H1 (cell line): ENCODE results near the gene OXCT2. TPM values are rescaled to one million over a fixed set of nuclear protein-coding genes. Genes with fewer than 3 reads are reported as not detected.
A peak's percentile ranks its signal among the peaks of the same experiment; 100 is the strongest.

Source experiments
- CTCF ChIA-PET: fragments of 300-600 bp; sonication (Branson Sonifier 250); formaldehyde crosslinking; loops from one replicate; lab custom pipeline; 2021; ENCODE audit not compliant: partially characterized antibody; lab: Charles Lee
- POLR2A ChIA-PET: fragments of 300-600 bp; sonication (Branson Sonifier 250); formaldehyde crosslinking; loops from one replicate; lab custom pipeline; 2021; ENCODE audit warnings: inconsistent platforms; ENCODE audit not compliant: partially characterized antibody; lab: Charles Lee
- DNase-seq, 2 experiments: peaks; one replicate each; pipeline versions ENCODE4 v3.0.0 to v3.0.0-alpha.2; 2010 to 2022; ENCODE audit warnings: low spot score in 2 of 2, low read depth in 1 of 2, mixed read lengths in 1 of 2
- FAIRE-seq: peaks from 2 replicates; lab custom pipeline; 2011; peaks lifted over from hg19 to GRCh38; lab: Jason Lieb, UNC
- H2AFZ ChIP-seq: 2 replicates; pipeline ENCODE4 v1.8.1; 2012; ENCODE audit warnings: low read length, inconsistent platforms
- H2AK5ac ChIP-seq: 2 replicates; pipeline ENCODE4 v1.6.1; 2013; ENCODE audit warnings: low read depth, low read length
- H2BK120ac ChIP-seq: replicated peaks from 2 replicates; pipeline ENCODE3; 2013; ENCODE audit warnings: low read depth, low read length, inconsistent platforms
- H2BK12ac ChIP-seq: 2 replicates; pipeline ENCODE4 v1.6.1; 2013; ENCODE audit warnings: low read depth, low read length
- H2BK15ac ChIP-seq: 2 replicates; pipeline ENCODE4 v1.6.1; 2013; ENCODE audit warnings: low read length
- H2BK20ac ChIP-seq: 2 replicates; pipeline ENCODE4 v1.6.1; 2013; ENCODE audit warnings: low read length
- H2BK5ac ChIP-seq: 2 replicates; pipeline ENCODE4 v1.6.1; 2013; ENCODE audit warnings: low read depth, low read length
- H3K14ac ChIP-seq: 2 replicates; pipeline ENCODE4 v1.6.1; 2013; ENCODE audit warnings: inconsistent platforms; ENCODE audit not compliant: insufficient read length
- H3K18ac ChIP-seq: 2 replicates; pipeline ENCODE4 v1.6.1; 2013; ENCODE audit warnings: low read length; ENCODE audit errors: extremely low read depth
- H3K23ac ChIP-seq: 2 replicates; pipeline ENCODE4 v1.6.1; 2013; ENCODE audit warnings: inconsistent platforms; ENCODE audit not compliant: insufficient read length
- H3K23me2 ChIP-seq: 2 replicates; pipeline ENCODE4 v1.6.1; 2013; ENCODE audit warnings: low read depth, low read length
- H3K27ac ChIP-seq: 2 replicates; pipeline ENCODE4 v1.6.1; 2011; ENCODE audit warnings: low read depth, low read length, inconsistent platforms
- H3K27me3 ChIP-seq, 4 experiments: replicated peaks in 1 of 4; 1 replicate in 1 of 4; 2 replicates in 3 of 4; pipeline versions ENCODE4 v1.6.1 to v1.8.1; 2011 to 2013; ENCODE audit warnings: low read length in 3 of 4, mild to moderate bottlenecking in 3 of 4, inconsistent platforms in 2 of 4, mixed read lengths in 2 of 4, moderate library complexity in 1 of 4; ENCODE audit not compliant: control insufficient read depth in 3 of 4, insufficient read depth in 3 of 4; ENCODE audit errors: extremely low read depth in 1 of 4
- H3K36me3 ChIP-seq, 4 experiments: 2 replicates each; pipeline versions ENCODE4 v1.6.1 to v1.8.1; 2011 to 2013; ENCODE audit warnings: mild to moderate bottlenecking in 4 of 4, low read length in 3 of 4, moderate library complexity in 2 of 4, control low read depth in 1 of 4, inconsistent platforms in 1 of 4; ENCODE audit not compliant: insufficient read depth in 4 of 4, control insufficient read depth in 2 of 4
- H3K4ac ChIP-seq: replicated peaks from 2 replicates; pipeline ENCODE3; 2013; ENCODE audit warnings: low read length, low read depth, mixed read lengths, inconsistent platforms; ENCODE audit not compliant: insufficient read length
- H3K4me1 ChIP-seq, 4 experiments: replicated peaks in 1 of 4; 1 replicate in 1 of 4; 2 replicates in 3 of 4; pipeline versions ENCODE4 v1.6.1 to v1.8.1; 2011 to 2013; ENCODE audit warnings: low read length in 3 of 4, inconsistent platforms in 2 of 4, mixed read lengths in 1 of 4; ENCODE audit not compliant: insufficient read depth in 4 of 4, control insufficient read depth in 3 of 4
- H3K4me2 ChIP-seq, 2 experiments: 2 replicates each; pipeline versions ENCODE4 v1.6.1 to v1.8.1; 2011 to 2013; ENCODE audit warnings: low read depth in 2 of 2, low read length in 2 of 2, control low read depth in 1 of 2, inconsistent platforms in 1 of 2, mild to moderate bottlenecking in 1 of 2; ENCODE audit not compliant: insufficient read depth in 1 of 2
- H3K4me3 ChIP-seq, 4 experiments: fragments of 200-600, 300-600 bp in 1 of 4; sonication (generic), shearing (Covaris generic), sonication (Bioruptor Twin) in 1 of 4; 2 replicates each; pipeline versions ENCODE4 v1.5.1 to v1.8.1; 2011 to 2016; ENCODE audit warnings: low read length in 4 of 4, low read depth in 3 of 4, control low read depth in 2 of 4, inconsistent platforms in 2 of 4, mild to moderate bottlenecking in 2 of 4, mixed read lengths in 1 of 4, moderate library complexity in 1 of 4; ENCODE audit not compliant: insufficient read depth in 2 of 4; ENCODE audit errors: extremely low read depth in 1 of 4
- H3K56ac ChIP-seq: replicated peaks from 2 replicates; pipeline ENCODE3; 2013; ENCODE audit warnings: low read depth, mild to moderate bottlenecking, mixed read lengths, low read length, inconsistent platforms; ENCODE audit not compliant: insufficient read length
- H3K79me1 ChIP-seq: 2 replicates; pipeline ENCODE4 v1.6.1; 2013; ENCODE audit warnings: low read depth, low read length, control low read depth
- H3K79me2 ChIP-seq, 2 experiments: 2 replicates each; pipeline versions ENCODE4 v1.6.1 to v1.8.1; 2012 to 2013; ENCODE audit warnings: low read length in 2 of 2, mild to moderate bottlenecking in 2 of 2, inconsistent platforms in 1 of 2; ENCODE audit not compliant: insufficient read depth in 2 of 2, control insufficient read depth in 1 of 2
- H3K9ac ChIP-seq, 4 experiments: replicated peaks in 1 of 4; 1 replicate in 1 of 4; 2 replicates in 3 of 4; pipeline versions ENCODE4 v1.6.1 to v1.8.1; 2011 to 2013; ENCODE audit warnings: low read depth in 3 of 4, low read length in 3 of 4, control low read depth in 2 of 4, mild to moderate bottlenecking in 2 of 4, moderate library complexity in 2 of 4, inconsistent platforms in 1 of 4; ENCODE audit errors: extremely low read depth in 1 of 4
- H3K9me3 ChIP-seq, 2 experiments: 2 replicates each; pipeline versions ENCODE4 v1.6.1 to v1.8.1; 2012 to 2013; ENCODE audit warnings: mild to moderate bottlenecking in 2 of 2, moderate library complexity in 2 of 2, control low read depth in 1 of 2, inconsistent platforms in 1 of 2, low read depth in 1 of 2, low read length in 1 of 2, mixed read lengths in 1 of 2; ENCODE audit not compliant: insufficient read depth in 2 of 2
- H4K20me1 ChIP-seq, 2 experiments: replicated peaks in 1 of 2; 2 replicates each; pipeline versions ENCODE3 to v1.8.1; 2011 to 2013; ENCODE audit warnings: inconsistent platforms in 2 of 2, low read length in 2 of 2, mild to moderate bottlenecking in 1 of 2; ENCODE audit not compliant: insufficient read depth in 2 of 2, control insufficient read depth in 1 of 2
- H4K5ac ChIP-seq: 2 replicates; pipeline ENCODE4 v1.6.1; 2013; ENCODE audit warnings: low read length, low read depth, mixed read lengths, inconsistent platforms; ENCODE audit not compliant: insufficient read length
- H4K8ac ChIP-seq: 2 replicates; pipeline ENCODE4 v1.8.0; 2013; ENCODE audit warnings: mild to moderate bottlenecking, moderate library complexity, low read length, inconsistent platforms; ENCODE audit not compliant: insufficient read depth; ENCODE audit errors: extremely low read depth
- H4K91ac ChIP-seq: replicated peaks from 2 replicates; pipeline ENCODE3; 2013; ENCODE audit warnings: low read length, mixed read lengths, inconsistent platforms; ENCODE audit not compliant: insufficient read length
- KDM4A ChIP-seq: IDR thresholded peaks from one replicate; pipeline ENCODE4 v1.7.1; 2012; ENCODE audit warnings: low read depth, mild to moderate bottlenecking, moderate library complexity, low read length, inconsistent platforms; ENCODE audit not compliant: severe bottlenecking
- POU5F1 ChIP-seq: IDR thresholded peaks from 2 replicates; pipeline ENCODE4 v1.6.1; 2011; ENCODE audit warnings: low read depth, mild to moderate bottlenecking, low read length, moderate library complexity
- TAF7 ChIP-seq: optimal IDR thresholded peaks from 2 replicates; pipeline ENCODE3; 2011; ENCODE audit warnings: low read depth, mild to moderate bottlenecking, inconsistent platforms, low read length, moderate library complexity, borderline replicate concordance
- WGBS, 2 experiments: shearing (Covaris generic) in 1 of 2; methylation state at CpG; one replicate each; pipeline versions ENCODE4 v1.1.6 to v1.1.7; 2013 to 2015; ENCODE audit warnings: low lambda C conversion rate in 2 of 2, mixed read lengths in 2 of 2, inconsistent platforms in 1 of 2, low coverage in 1 of 2, missing lambda C conversion rate in 1 of 2; ENCODE audit not compliant: insufficient replicate concordance in 2 of 2, insufficient coverage in 1 of 2, insufficient read length in 1 of 2; ENCODE audit errors: extremely low coverage in 1 of 2, missing lambda C conversion rate in 1 of 2; 5-methylcytosine and 5-hydroxymethylcytosine counted together
- polyA plus RNA-seq, 7 experiments: library from polyadenylated mRNA; depleted of rRNA in 3 of 7; stranded (reverse) in 5 of 7; unstranded in 2 of 7; fragments of >200 nt in 5 of 7; fragments of 200-250 nt in 2 of 7; gene quantifications; 1 replicate in 5 of 7; 2 replicates in 1 of 7; 4 replicates in 1 of 7; pipeline versions ENCODE4 v1.2.1 to v1.2.3, GENCODE V29; 2011 to 2013; ENCODE audit warnings: missing spikeins in 2 of 7, mixed read lengths in 2 of 7
- total RNA-seq: library from RNA; stranded (reverse); fragmentation: NEBNext Ultra II Directional; extraction: Animal tissue kit (Norgen Biotek cat#: 25700); gene quantifications from 2 replicates; pipeline ENCODE4 v1.2.1, GENCODE V29; 2021

Gene OXCT2
- total and polyA plus RNA-seq, 2 of the 8 experiments (the other 6 are each of a cell fraction or from before 2014, with no cell fraction given): 2.6 to 2.9 TPM

- CTCF ChIA-PET: interaction anchor here (0.6 to 1.7 kb wide), 2 partner anchors 12 to 69 kb away, joined by 3 to 5 read pairs; no protein-coding TSS in a partner anchor
- H4K5ac ChIP-seq: no peak overlapping the region
- H2AFZ ChIP-seq: no peak overlapping the region; the same call in 1 of the 2 replicates
Measured at GRCh38 chr1:39788426-39788757, 17.2 kb upstream of the OXCT2 start.

More at GRCh38 chr1:39788426-39788757, 17.2 kb upstream of the OXCT2 start:
- Histone ChIP-seq H2BK5ac (no peak overlapping the region), H2AK5ac (no peak overlapping the region), H3K56ac (no peak overlapping the region), H3K23ac (no peak overlapping the region), H3K4ac (no peak overlapping the region), H3K23me2 (peaks cover 7% of the 10 kb centered on the region; the same call in 1 of the 2 replicates), H3K9ac (no peak overlapping the region), H3K27ac (no peak overlapping the region), H3K79me2 (no peaks in the 10 kb centered on the region), H3K27me3 (peaks cover 34 to 62% (median 47%) of the 10 kb centered on the region in 4 experiments), H3K18ac (no peak overlapping the region; the same call in 1 of the 2 replicates), H2BK15ac (no peak overlapping the region), H2BK120ac (no peak overlapping the region), H3K36me3 (no peaks in the 10 kb centered on the region), H2BK12ac (no peak overlapping the region), H4K8ac (no peak overlapping the region; the same call in 1 of the 2 replicates), H3K4me3 (peak overlapping the region in 2 of 4 experiments; percentile 50 to 68; a peak in 4 of 8 replicates), H3K79me1 (no peaks in the 10 kb centered on the region), H3K4me1 (no peaks in the 10 kb centered on the region), H3K14ac (no peak overlapping the region), H4K91ac (no peak overlapping the region), H4K20me1 (peaks cover 0 to 4% of the 10 kb centered on the region in 2 experiments), H3K4me2 (peak overlapping the region; percentile 45 to 77), H2BK20ac (no peak overlapping the region), H3K9me3 (no peaks in the 10 kb centered on the region)
- POLR2A ChIA-PET: interaction anchor here (1.0 to 1.9 kb wide), 3 partner anchors 11 to 114 kb away, joined by 3 to 5 read pairs (median 3); no protein-coding TSS in a partner anchor
- TF ChIP-seq TAF7 (no peak), POU5F1 (no peak), KDM4A (no peak)
- no CpG with 5 or more reads among the region's 51 CpGs for WGBS, 2 experiments
- FAIRE-seq (no peak), DNase-seq (no peak)
